GM12878 (cell line): Measurements from ENCODE around the gene FAM9C. TPM values are rescaled to one million over a fixed set of nuclear protein-coding genes. Genes with fewer than 3 reads are reported as not detected.

ENCODE experiments used
- ATAC-seq: fragments of 200-7000 bp; cut with Tn5 transposase; 3 replicates; pipeline ENCODE4 v1.9.1; 2020; ENCODE audit warnings: mild to moderate bottlenecking, moderate library complexity
- BruUV-seq: library from RNA; stranded (reverse); fragments of 400-500 nt; replicated peaks from 2 replicates; lab custom pipeline; 2021; lab: Mats Ljungman, UMichigan
- CTCF ChIA-PET: fragments of 300-600 bp; sonication (Branson Sonifier 250); formaldehyde crosslinking; extraction: SDS; loops from one replicate; lab custom pipeline; 2021; ENCODE audit warnings: inconsistent platforms; lab: Yijun Ruan, JAX
- POLR2A ChIA-PET: fragments of 350-600 bp; formaldehyde crosslinking; extraction: SDS; loops from one replicate; lab custom pipeline; 2021; ENCODE audit warnings: inconsistent platforms; lab: Charles Lee
- RAD21 ChIA-PET: fragments of 300-600 bp; sonication (Branson Sonifier 250); formaldehyde crosslinking; loops from one replicate; lab custom pipeline; 2023; ENCODE audit warnings: antibody characterized with exemption; ENCODE audit not compliant: unreplicated experiment; lab: Charles Lee
- SMC1A ChIA-PET: fragments of 300-600 bp; sonication (Branson Sonifier 250); formaldehyde crosslinking; loops from one replicate; lab custom pipeline; 2023; ENCODE audit not compliant: unreplicated experiment, uncharacterized antibody; lab: Charles Lee
- DNase-seq: peaks from one replicate; pipeline ENCODE4 v3.0.0-alpha.2; 2011; ENCODE audit warnings: low read depth, low spot score
- FAIRE-seq: peaks from 3 replicates; lab custom pipeline; 2011; peaks lifted over from hg19 to GRCh38; lab: Jason Lieb, UNC
- H2AFZ ChIP-seq: 2 replicates; pipeline ENCODE4 v1.6.0; 2011; ENCODE audit warnings: low read depth, low read length, control low read depth; ENCODE audit not compliant: control insufficient read depth
- H3K27ac ChIP-seq: 2 replicates; pipeline ENCODE4 v1.5.1; 2011; ENCODE audit warnings: control low read depth; ENCODE audit not compliant: control insufficient read depth, insufficient read depth
- H3K27me3 ChIP-seq, 2 experiments: replicated peaks in 1 of 2; 2 replicates each; pipeline versions ENCODE4 v1.6.0 to v1.6.1; 2011; ENCODE audit warnings: low read length in 1 of 2; ENCODE audit not compliant: control insufficient read depth in 2 of 2, insufficient read depth in 2 of 2
- H3K36me3 ChIP-seq, 2 experiments: 2 replicates each; pipeline ENCODE4 v1.5.1; 2011; ENCODE audit warnings: low read length in 1 of 2; ENCODE audit not compliant: control insufficient read depth in 2 of 2, insufficient read depth in 2 of 2
- H3K4me1 ChIP-seq: 2 replicates; pipeline ENCODE4 v1.6.1; 2011; ENCODE audit warnings: mild to moderate bottlenecking, low read length, moderate library complexity, mixed read lengths; ENCODE audit not compliant: control insufficient read depth, insufficient read depth
- H3K4me2 ChIP-seq: 2 replicates; pipeline ENCODE4 v1.6.0; 2011; ENCODE audit warnings: control low read depth; ENCODE audit not compliant: control insufficient read depth, insufficient read depth
- H3K4me3 ChIP-seq: fragments of 200-600 bp; sonication (generic); 2 replicates; pipeline ENCODE4 v1.5.1; 2016
- H3K79me2 ChIP-seq: 2 replicates; pipeline ENCODE4 v1.6.0; 2011; ENCODE audit warnings: low read length; ENCODE audit not compliant: control insufficient read depth, insufficient read depth
- H3K9ac ChIP-seq: 2 replicates; pipeline ENCODE4 v1.8.0; 2011; ENCODE audit warnings: low read length, control low read depth, mixed read lengths; ENCODE audit not compliant: control insufficient read depth, insufficient read depth
- H3K9me3 ChIP-seq: replicated peaks from 3 replicates; pipeline ENCODE4 v1.5.1; 2011; ENCODE audit warnings: mild to moderate bottlenecking, low read length; ENCODE audit not compliant: control insufficient read depth, insufficient read depth
- H4K20me1 ChIP-seq: 2 replicates; pipeline ENCODE4 v1.6.0; 2011; ENCODE audit not compliant: control insufficient read depth, insufficient read depth
- ATF7 ChIP-seq: fragments of 450-650 bp; IDR thresholded peaks from 2 replicates; pipeline ENCODE4 v1.6.1; 2016; ENCODE audit warnings: low read depth, mild to moderate bottlenecking
- BCL11A ChIP-seq: IDR thresholded peaks from 2 replicates; pipeline ENCODE4 v1.6.1; 2011; ENCODE audit warnings: low read depth, low read length
- EP300 ChIP-seq, 2 experiments: fragments of 150-350 bp in 1 of 2; IDR thresholded peaks; 2 replicates each; pipeline ENCODE4 v1.6.1; 2011 to 2012; ENCODE audit warnings: low read depth in 2 of 2, low read length in 2 of 2, borderline replicate concordance in 1 of 2, improper control_type of control experiment in 1 of 2, inconsistent platforms in 1 of 2; ENCODE audit not compliant: control insufficient read depth in 1 of 2
- ESRRA ChIP-seq: IDR thresholded peaks from 2 replicates; pipeline ENCODE4 v1.6.1; 2012; ENCODE audit warnings: mild to moderate bottlenecking, low read length, improper control_type of control experiment
- GABPA ChIP-seq: IDR thresholded peaks from 2 replicates; pipeline ENCODE4 v1.6.1; 2014; ENCODE audit warnings: antibody characterized with exemption, low read depth, mild to moderate bottlenecking, inconsistent platforms
- IKZF1 ChIP-seq: fragments of 450-650 bp; conservative IDR thresholded peaks from 2 replicates; pipeline ENCODE4 v1.6.1; 2017; ENCODE audit warnings: antibody characterized with exemption, mild to moderate bottlenecking
- IKZF2 ChIP-seq, 2 experiments: fragments of 450-650 bp; IDR thresholded peaks; 2 replicates each; pipeline ENCODE4 v1.6.1; 2017; ENCODE audit warnings: mild to moderate bottlenecking in 2 of 2, moderate library complexity in 2 of 2
- JUNB ChIP-seq: IDR thresholded peaks from 2 replicates; pipeline ENCODE4 v1.6.1; 2016; ENCODE audit warnings: antibody characterized with exemption, mild to moderate bottlenecking
- MLLT1 ChIP-seq: fragments of 450-650 bp; IDR thresholded peaks from 2 replicates; pipeline ENCODE4 v1.6.1; 2016; ENCODE audit warnings: mild to moderate bottlenecking
- MTA2 ChIP-seq: fragments of 450-650 bp; IDR thresholded peaks from 2 replicates; pipeline ENCODE4 v1.6.1; 2016; ENCODE audit warnings: low read depth, mild to moderate bottlenecking, moderate library complexity
- NBN ChIP-seq: fragments of 450-650 bp; IDR thresholded peaks from 2 replicates; pipeline ENCODE4 v1.6.1; 2016
- NFYB ChIP-seq: IDR thresholded peaks from 2 replicates; pipeline ENCODE4 v1.6.1; 2011; ENCODE audit warnings: low read depth, mild to moderate bottlenecking, low read length, improper control_type of control experiment, moderate library complexity; ENCODE audit not compliant: insufficient read depth
- NKRF ChIP-seq: fragments of 450-650 bp; conservative IDR thresholded peaks from 2 replicates; pipeline ENCODE4 v1.6.1; 2017; ENCODE audit warnings: mild to moderate bottlenecking, moderate library complexity
- SKIL ChIP-seq: fragments of 450-650 bp; IDR thresholded peaks from 2 replicates; pipeline ENCODE4 v1.6.1; 2017; ENCODE audit warnings: mild to moderate bottlenecking, low read depth, inconsistent platforms; ENCODE audit not compliant: poor library complexity, severe bottlenecking
- SMAD5 ChIP-seq: IDR thresholded peaks from 2 replicates; pipeline ENCODE4 v1.6.1; 2016; ENCODE audit warnings: antibody characterized with exemption, low read depth
- SREBF1 ChIP-seq: IDR thresholded peaks from 2 replicates; pipeline ENCODE4 v1.6.1; 2012; ENCODE audit warnings: mild to moderate bottlenecking, low read length
- TCF3 ChIP-seq: IDR thresholded peaks from 2 replicates; pipeline ENCODE4 v1.6.1; 2012; ENCODE audit warnings: low read depth, mild to moderate bottlenecking, low read length, borderline replicate concordance; ENCODE audit not compliant: insufficient read depth
- ZZZ3 ChIP-seq: IDR thresholded peaks from 2 replicates; pipeline ENCODE4 v1.6.1; 2011; ENCODE audit warnings: low read depth; ENCODE audit not compliant: control insufficient read depth, insufficient read length
- WGBS: methylation state at CpG from one replicate; pipeline ENCODE4 v1.1.6; 2016; ENCODE audit warnings: low lambda C conversion rate; ENCODE audit not compliant: insufficient replicate concordance, insufficient coverage; ENCODE audit errors: missing lambda C conversion rate; 5-methylcytosine and 5-hydroxymethylcytosine counted together
- in situ Hi-C: fragments of 300-500 bp; cut with MboI; formaldehyde crosslinking; loops from 9 replicates; pipeline ENCODE4 v1.14.3; 2018; ENCODE audit warnings: mixed read lengths
- intact Hi-C: fragments of 100-400 bp; cut with micrococcal nuclease; formaldehyde crosslinking; loops from one replicate; pipeline ENCODE4 v1.14.2; 2022; ENCODE audit not compliant: unreplicated experiment
- polyA plus RNA-seq, 11 experiments: library from polyadenylated mRNA; depleted of rRNA in 4 of 11; unstranded in 6 of 11; stranded (reverse) in 5 of 11; fragments of >200 nt; fragmentation: Nextera tagmentation in 4 of 11; fragmentation: Illumina TruSeq in 1 of 11; extraction: Ambion mirVana in 4 of 11; extraction: Trizol in 1 of 11; gene quantifications; 1 replicate in 1 of 11; 2 replicates in 10 of 11; pipeline versions ENCODE4 v1.2.1 to v1.2.3, GENCODE V29; 2011 to 2016; ENCODE audit warnings: inconsistent platforms in 2 of 11, missing spikeins in 2 of 11, low read depth in 1 of 11
- total RNA-seq, 4 experiments: library from RNA; depleted of rRNA in 3 of 4; stranded (reverse); fragments of >200 nt in 3 of 4; fragmentation: Illumina TruSeq in 1 of 4; extraction: Trizol in 1 of 4; gene quantifications; 2 replicates each; pipeline versions ENCODE4 v1.2.1 to v1.2.3, GENCODE V29; 2013 to 2021

The FAM9C gene
- total and polyA plus RNA-seq, 10 of the 15 experiments (the other 5 are each of a cell fraction or from before 2014, with no cell fraction given), result 0.01 to 0.03 TPM; not detected in 8

GRCh38 chrX:13013363-13014110 lies 30.9 kb downstream of the FAM9C start:
- H3K4me3 ChIP-seq, result peak overlapping the region; percentile 14
- FAIRE-seq (peak; percentile 86), DNase-seq (no peak)
- peak; percentile 90; the same call in 1 of the 2 replicates for TF ChIP-seq TCF3
- no peak for TF ChIP-seq GABPA
- TF ChIP-seq IKZF2 (IDR thresholded peaks at IDR 0.05), result peak; percentile 90 to 91
- peak; percentile 83 for TF ChIP-seq JUNB
- peak; percentile 63; the same call in 1 of the 2 replicates for TF ChIP-seq MLLT1
- peak; percentile 74; the same call in 1 of the 2 replicates for TF ChIP-seq NBN
- TF ChIP-seq SMAD5, result no peak
- TF ChIP-seq NFYB, result no peak
- peak; percentile 90 for TF ChIP-seq IKZF1
- peak; percentile 32; the same call in 1 of the 2 replicates for TF ChIP-seq ATF7
- TF ChIP-seq ZZZ3, result no peak
- TF ChIP-seq ESRRA, result no peak
- TF ChIP-seq NKRF, result no peak
- TF ChIP-seq SKIL, result peak; percentile 76
- TF ChIP-seq MTA2, result peak; percentile 70; the same call in 1 of the 2 replicates
- 0 out of 4 replicates have a peak, but pooled peaks of 1 of the 2 experiments have one; percentile 2 for TF ChIP-seq EP300 (IDR thresholded peaks at IDR 0.05; ENCODE audit: borderline replicate concordance in 1 of 2, control insufficient read depth in 1 of 2, low read depth in 2 of 2, low read length in 2 of 2)
- peak; percentile 48; the same call in 1 of the 2 replicates for TF ChIP-seq BCL11A
- TF ChIP-seq SREBF1, result no peak

More at GRCh38 chrX:13013363-13014110, 30.9 kb downstream of the FAM9C start:
- intact Hi-C loops, result no loop called here
- no peaks in the 10 kb centered on the region for H3K27me3 ChIP-seq
- SMC1A ChIA-PET, result interaction anchor here (0.5 to 25.1 kb wide), 24 partner anchors 8 to 475 kb away, joined by 3 to 847 read pairs (median 4); no protein-coding TSS in a partner anchor
- H3K4me2 ChIP-seq, result peak overlapping the region; percentile 84
- H3K79me2 ChIP-seq, result no peaks in the 10 kb centered on the region; the same call in 1 of the 2 replicates
- no peaks in the 10 kb centered on the region for H3K9me3 ChIP-seq
- RAD21 ChIA-PET, result interaction anchor here (0.7 to 22.5 kb wide), 13 partner anchors 9 to 243 kb away, joined by 3 to 689 read pairs (median 8); partner anchors contain the start of gene TMSB4X
- in situ Hi-C loops, result no loop called here
- peak overlapping the region; percentile 58; the same call in 1 of the 2 replicates for H3K9ac ChIP-seq
- ATAC-seq, result peak; percentile 87
- H2AFZ ChIP-seq, result peak overlapping the region; percentile 58
- CTCF ChIA-PET, result interaction anchor here (0.8 to 2.7 kb wide), 12 partner anchors 9 to 475 kb away, joined by 3 to 9 read pairs (median 4); no protein-coding TSS in a partner anchor
- H3K36me3 ChIP-seq, result no peaks in the 10 kb centered on the region
- POLR2A ChIA-PET, result interaction anchor here (0.6 to 3.5 kb wide), 17 partner anchors 9 to 79 kb away, joined by 3 to 10 read pairs (median 3); no protein-coding TSS in a partner anchor
- no peaks in the 10 kb centered on the region for H4K20me1 ChIP-seq
- WGBS, result 2% methylated on average over 8 of the region's 8 CpGs
- BruUV-seq, result TSS peak; percentile 25
- peaks cover 63% of the 10 kb centered on the region for H3K4me1 ChIP-seq
- peak overlapping the region; percentile 96 for H3K27ac ChIP-seq
